ENCODE results near the gene RIMBP3C. TPM values are rescaled to one million over a fixed set of nuclear protein-coding genes. Genes with fewer than 3 reads are reported as not detected.
"Not testable (repeated sequence)": the region's sequence is repeated elsewhere in the genome, so short reads cannot be mapped to it uniquely, and the experiment has no call there.

The RIMBP3C gene, protein sequence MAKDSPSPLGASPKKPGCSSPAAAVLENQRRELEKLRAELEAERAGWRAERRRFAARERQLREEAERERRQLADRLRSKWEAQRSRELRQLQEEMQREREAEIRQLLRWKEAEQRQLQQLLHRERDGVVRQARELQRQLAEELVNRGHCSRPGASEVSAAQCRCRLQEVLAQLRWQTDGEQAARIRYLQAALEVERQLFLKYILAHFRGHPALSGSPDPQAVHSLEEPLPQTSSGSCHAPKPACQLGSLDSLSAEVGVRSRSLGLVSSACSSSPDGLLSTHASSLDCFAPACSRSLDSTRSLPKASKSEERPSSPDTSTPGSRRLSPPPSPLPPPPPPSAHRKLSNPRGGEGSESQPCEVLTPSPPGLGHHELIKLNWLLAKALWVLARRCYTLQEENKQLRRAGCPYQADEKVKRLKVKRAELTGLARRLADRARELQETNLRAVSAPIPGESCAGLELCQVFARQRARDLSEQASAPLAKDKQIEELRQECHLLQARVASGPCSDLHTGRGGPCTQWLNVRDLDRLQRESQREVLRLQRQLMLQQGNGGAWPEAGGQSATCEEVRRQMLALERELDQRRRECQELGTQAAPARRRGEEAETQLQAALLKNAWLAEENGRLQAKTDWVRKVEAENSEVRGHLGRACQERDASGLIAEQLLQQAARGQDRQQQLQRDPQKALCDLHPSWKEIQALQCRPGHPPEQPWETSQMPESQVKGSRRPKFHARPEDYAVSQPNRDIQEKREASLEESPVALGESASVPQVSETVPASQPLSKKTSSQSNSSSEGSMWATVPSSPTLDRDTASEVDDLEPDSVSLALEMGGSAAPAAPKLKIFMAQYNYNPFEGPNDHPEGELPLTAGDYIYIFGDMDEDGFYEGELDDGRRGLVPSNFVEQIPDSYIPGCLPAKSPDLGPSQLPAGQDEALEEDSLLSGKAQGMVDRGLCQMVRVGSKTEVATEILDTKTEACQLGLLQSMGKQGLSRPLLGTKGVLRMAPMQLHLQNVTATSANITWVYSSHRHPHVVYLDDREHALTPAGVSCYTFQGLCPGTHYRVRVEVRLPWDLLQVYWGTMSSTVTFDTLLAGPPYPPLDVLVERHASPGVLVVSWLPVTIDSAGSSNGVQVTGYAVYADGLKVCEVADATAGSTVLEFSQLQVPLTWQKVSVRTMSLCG (N-terminal part only)
- 0.10 TPM for polyA plus RNA-seq (2013, experiment 1 of 2)
- polyA plus RNA-seq (2013, experiment 2 of 2): not detected

DNA sequence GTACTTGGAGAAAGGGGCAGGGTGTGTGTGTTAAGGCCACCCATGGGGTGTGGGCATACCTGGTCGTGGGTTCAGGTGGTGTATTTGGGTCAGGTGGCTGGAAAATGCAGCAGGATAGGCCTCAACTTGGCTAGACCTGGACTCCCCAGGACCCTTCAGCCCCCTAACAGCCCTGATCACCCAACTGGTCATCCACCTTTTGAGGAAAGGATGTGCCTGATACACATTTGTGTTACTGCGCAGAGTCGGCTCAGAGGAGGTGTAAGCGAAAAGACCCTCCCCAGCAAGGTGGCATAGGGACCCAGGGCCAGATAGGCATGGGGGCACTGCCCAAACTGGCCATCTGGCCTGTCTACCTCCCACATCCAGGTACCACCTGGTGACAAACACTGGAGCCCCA lies at the start of gene RIMBP3C:
Gene RIMBP3C (minus strand): TSS at position 101 of the 400 bp plus-strand sequence. CDS start 485 bp downstream, outside the sequence.
- not testable (repeated sequence) for H3K4me1 ChIP-seq (ENCODE audit: insufficient read depth, low read length); H3K27me3 ChIP-seq (ENCODE audit: insufficient read depth, low read length); H3K9me3 ChIP-seq (ENCODE audit: insufficient read depth, low read depth, low read length); H3K27ac ChIP-seq (ENCODE audit: low read depth, low read length); H3K4me3 ChIP-seq (ENCODE audit: low read length); H3K36me3 ChIP-seq (ENCODE audit: insufficient read depth, low read length); H3K9ac ChIP-seq (ENCODE audit: low read depth, low read length)
- WGBS: no CpG with 5 or more reads among the region's 4 CpGs

DNA sequence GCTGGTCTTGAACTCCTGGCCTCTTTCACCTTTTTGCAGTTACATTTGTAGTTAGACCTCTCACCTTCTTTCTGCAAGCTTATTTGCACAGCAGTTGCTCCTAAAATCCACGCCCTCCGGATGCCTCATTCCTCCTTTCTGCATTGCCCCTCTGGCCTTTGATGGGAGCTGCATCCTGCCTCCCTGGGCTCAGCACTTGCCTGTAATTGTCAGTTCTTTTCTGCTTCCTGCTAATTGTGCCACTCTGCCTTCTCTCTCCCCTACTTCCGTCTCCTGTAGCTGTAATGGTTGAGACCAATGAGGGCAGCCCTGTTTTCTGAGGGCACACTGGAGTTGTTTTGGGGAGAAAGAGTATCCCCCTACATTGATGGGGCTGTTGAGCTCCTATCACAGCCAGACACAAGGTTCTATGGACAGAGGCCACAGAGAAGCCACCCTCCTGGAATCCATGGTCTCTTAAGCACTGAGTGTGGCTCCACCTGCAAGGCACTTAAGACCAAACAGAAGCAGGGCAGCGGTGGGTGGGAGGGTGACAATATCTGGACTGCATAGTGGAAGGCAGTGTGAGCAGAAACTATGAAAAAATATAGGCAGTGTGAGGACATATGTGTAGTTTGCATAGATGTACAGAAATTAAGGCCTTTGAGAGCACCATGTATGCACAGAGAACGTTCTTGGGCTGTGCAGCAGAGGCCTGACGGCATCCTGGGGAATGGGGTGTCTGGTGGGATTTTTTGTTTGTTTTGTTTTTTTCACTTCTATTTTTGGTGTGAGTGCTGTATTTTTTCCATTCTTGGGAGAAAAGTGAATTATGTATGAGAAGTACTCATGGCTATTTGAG lies 48.0 kb upstream of the RIMBP3C start:
- H3K9ac ChIP-seq (ENCODE audit: low read depth, low read length): no peak overlapping the region
- peaks cover 26% of the 10 kb centered on the region for H3K36me3 ChIP-seq (ENCODE audit: insufficient read depth, low read length)
- H3K4me1 ChIP-seq (ENCODE audit: insufficient read depth, low read length): no peaks in the 10 kb centered on the region
- no peak overlapping the region for H3K27ac ChIP-seq (ENCODE audit: low read depth, low read length)
- no peaks in the 10 kb centered on the region for H3K27me3 ChIP-seq (ENCODE audit: insufficient read depth, low read length)
- H3K9me3 ChIP-seq (ENCODE audit: insufficient read depth, low read depth, low read length): no peaks in the 10 kb centered on the region
- H3K4me3 ChIP-seq (ENCODE audit: low read length): no peak overlapping the region
- 81% methylated on average over 5 of the region's 6 CpGs for WGBS

DNA sequence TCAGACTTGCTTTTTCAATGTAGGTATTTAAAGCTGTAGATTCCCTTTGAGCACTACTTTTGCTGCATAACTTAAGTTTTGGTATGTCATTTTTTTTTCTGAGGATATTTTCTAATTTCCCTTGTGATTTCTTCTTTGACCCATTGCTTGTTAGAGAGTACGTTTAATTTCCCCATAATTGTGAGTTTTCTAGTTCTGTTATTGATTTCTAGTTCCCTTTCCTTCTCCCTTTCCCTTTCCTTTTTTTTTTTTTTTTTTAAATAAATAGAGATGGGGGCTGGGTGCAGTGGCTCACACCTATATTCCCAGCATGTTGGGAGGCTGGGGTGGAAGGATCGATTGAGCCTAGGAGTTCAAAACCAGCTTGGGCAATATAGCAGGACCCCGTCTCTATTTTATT lies 47.0 kb upstream of the RIMBP3C start:
- WGBS: 83% methylated on average over 1 of the region's 3 CpGs
- no peaks in the 10 kb centered on the region for H3K9me3 ChIP-seq (ENCODE audit: insufficient read depth, low read depth, low read length)
- no peak overlapping the region for H3K4me3 ChIP-seq (ENCODE audit: low read length)
- H3K4me1 ChIP-seq (ENCODE audit: insufficient read depth, low read length): no peaks in the 10 kb centered on the region
- peaks cover 36% of the 10 kb centered on the region for H3K36me3 ChIP-seq (ENCODE audit: insufficient read depth, low read length)
- no peaks in the 10 kb centered on the region for H3K27me3 ChIP-seq (ENCODE audit: insufficient read depth, low read length)
- no peak overlapping the region for H3K9ac ChIP-seq (ENCODE audit: low read depth, low read length)
- H3K27ac ChIP-seq (ENCODE audit: low read depth, low read length): no peak overlapping the region

DNA sequence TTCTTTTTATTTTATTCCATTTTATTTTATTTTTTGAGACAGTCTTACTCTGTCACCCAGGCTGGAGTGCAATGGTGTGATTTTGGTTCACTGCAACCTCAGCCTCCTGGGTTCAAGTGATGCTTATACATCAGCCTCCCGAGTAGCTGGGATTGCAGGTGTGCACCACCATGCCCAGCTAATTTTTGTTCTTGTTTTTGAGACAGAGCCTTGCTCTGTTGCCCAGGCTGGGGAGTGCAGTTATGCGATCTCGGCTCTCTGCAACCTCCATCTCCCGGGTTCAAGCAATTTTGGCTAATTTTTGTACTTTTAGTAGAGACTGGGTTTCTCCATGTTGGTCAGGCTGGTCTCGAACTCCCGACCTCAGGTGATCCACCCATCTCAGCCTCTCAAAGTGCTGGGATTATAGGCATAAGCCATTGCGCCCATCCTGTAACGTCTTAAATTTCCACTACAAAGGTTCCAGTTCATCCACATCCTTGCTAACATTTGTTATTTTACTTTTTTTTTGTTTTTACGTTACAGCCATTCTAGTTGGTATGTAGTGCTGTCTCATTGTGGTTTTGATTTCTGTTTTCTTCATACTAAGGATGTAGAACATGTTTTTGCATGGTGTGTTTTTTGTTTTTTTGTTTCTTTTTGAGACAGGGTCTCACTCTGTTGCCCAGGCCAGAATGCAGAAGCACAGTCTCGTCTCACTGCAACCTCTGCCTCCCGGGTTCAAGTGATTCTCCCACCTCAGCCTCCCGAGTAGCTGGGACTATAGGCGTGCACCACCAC lies 45.3 kb upstream of the RIMBP3C start:
- H3K36me3 ChIP-seq (ENCODE audit: insufficient read depth, low read length): peaks cover 47% of the 10 kb centered on the region
- H3K9ac ChIP-seq (ENCODE audit: low read depth, low read length); H3K27ac ChIP-seq (ENCODE audit: low read depth, low read length); H3K4me3 ChIP-seq (ENCODE audit: low read length); H3K27me3 ChIP-seq (ENCODE audit: insufficient read depth, low read length); H3K4me1 ChIP-seq (ENCODE audit: insufficient read depth, low read length); H3K9me3 ChIP-seq (ENCODE audit: insufficient read depth, low read depth, low read length): not testable (repeated sequence)
- 98% methylated on average over 13 of the region's 13 CpGs for WGBS

DNA sequence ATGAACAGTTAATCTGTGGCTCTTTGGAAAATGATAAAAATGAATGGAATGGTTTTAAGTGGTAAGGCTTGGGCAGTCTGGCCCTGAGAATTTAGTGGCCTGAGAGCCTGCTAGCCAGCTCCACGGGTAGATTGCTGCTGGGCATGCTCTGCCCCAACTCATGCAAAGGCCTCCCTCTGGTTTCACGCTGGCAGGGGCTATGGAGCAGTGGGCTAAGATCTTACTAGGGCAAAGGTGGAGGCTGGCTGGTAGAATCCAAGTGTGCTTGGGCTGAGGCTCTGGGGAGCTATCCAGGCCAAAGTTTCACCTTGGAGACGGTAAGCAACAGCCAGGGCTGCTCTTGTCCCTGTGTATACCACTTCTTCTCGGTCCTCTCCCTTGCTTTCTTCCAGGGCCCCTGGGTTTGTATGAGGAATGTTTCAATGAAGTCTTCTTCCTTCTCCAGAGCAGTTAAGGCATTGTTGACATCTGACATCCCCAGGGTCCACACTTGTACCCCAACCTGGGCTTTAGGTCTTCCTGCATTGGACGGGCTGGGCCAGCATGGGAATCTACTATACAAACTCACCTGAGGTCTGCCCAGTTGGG lies 43.7 kb upstream of the RIMBP3C start:
- Histone ChIP-seq H3K9ac (ENCODE audit: low read depth, low read length) (no peak overlapping the region), H3K4me3 (ENCODE audit: low read length) (no peak overlapping the region), H3K27me3 (ENCODE audit: insufficient read depth, low read length) (no peaks in the 10 kb centered on the region), H3K4me1 (ENCODE audit: insufficient read depth, low read length) (no peaks in the 10 kb centered on the region), H3K9me3 (ENCODE audit: insufficient read depth, low read depth, low read length) (no peaks in the 10 kb centered on the region), H3K36me3 (ENCODE audit: insufficient read depth, low read length) (peaks cover 47% of the 10 kb centered on the region), H3K27ac (ENCODE audit: low read depth, low read length) (no peak overlapping the region)
- WGBS: 92% methylated on average over 5 of the region's 5 CpGs

DNA sequence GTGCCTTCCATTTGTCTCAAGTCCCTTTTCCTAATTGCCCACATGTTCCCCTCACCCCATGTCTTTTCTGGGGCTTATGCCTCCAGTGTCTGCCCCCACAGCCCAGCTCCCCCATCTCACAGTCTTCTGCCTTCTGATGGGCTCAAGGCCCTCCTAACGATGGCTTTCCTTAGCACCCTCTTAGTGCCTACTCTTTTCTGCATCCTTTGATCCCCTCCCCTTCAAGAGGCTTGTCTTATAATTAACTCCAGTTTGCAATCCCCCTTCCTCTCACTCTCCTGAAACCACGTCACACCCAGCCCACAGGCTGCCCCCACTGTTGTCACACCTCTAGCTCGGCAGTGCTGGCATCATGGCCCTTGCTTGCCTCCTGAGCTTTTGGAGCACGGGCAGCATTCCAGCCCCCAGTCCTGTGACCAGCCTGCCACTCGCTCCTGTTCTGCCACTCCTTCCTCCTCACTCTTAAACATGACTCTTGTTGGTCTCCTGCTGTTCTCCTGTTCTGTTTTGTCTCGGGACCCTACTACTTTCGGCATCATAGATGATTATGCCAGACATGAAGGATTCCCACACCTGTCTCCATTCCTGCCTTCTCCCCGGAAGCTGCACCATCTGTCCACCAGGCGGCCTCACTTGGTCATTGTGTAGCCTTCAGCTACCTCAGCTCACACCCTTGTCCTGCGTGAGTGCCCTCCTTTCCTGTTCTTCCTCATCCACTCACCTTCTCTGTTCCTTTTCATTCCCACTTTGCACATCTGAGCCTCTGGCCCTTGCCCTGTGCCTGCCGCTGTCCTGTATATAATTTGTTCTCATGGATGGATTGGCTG lies 42.4 kb upstream of the RIMBP3C start:
- Histone ChIP-seq H3K4me1 (ENCODE audit: insufficient read depth, low read length) (no peaks in the 10 kb centered on the region), H3K27me3 (ENCODE audit: insufficient read depth, low read length) (no peaks in the 10 kb centered on the region), H3K9ac (ENCODE audit: low read depth, low read length) (no peak overlapping the region), H3K36me3 (ENCODE audit: insufficient read depth, low read length) (peaks cover 47% of the 10 kb centered on the region), H3K4me3 (ENCODE audit: low read length) (no peak overlapping the region), H3K9me3 (ENCODE audit: insufficient read depth, low read depth, low read length) (no peaks in the 10 kb centered on the region), H3K27ac (ENCODE audit: low read depth, low read length) (no peak overlapping the region)
- 85% methylated on average over 11 of the region's 11 CpGs for WGBS

DNA sequence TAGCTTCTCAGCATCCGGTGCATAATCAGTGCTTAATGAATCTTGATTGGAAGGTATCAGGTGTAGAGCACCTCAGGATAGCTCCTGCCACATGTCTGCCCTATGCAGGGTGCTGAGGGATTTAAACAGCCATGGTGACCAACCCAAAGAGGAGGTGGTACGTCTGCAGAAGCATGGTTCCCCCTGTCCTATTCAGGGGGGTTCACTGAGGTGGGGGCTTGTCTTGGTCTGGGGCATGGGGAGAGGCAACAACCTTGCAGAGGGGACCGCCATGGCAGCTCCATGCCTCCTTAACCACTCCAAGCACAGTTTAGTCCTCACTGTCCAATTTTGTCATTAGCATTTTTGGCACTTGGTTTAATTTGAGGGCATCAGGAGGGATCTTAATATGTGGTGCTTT lies 41.2 kb upstream of the RIMBP3C start:
- Histone ChIP-seq H3K4me3 (ENCODE audit: low read length) (no peak overlapping the region), H3K27me3 (ENCODE audit: insufficient read depth, low read length) (no peaks in the 10 kb centered on the region), H3K36me3 (ENCODE audit: insufficient read depth, low read length) (peaks cover 47% of the 10 kb centered on the region), H3K4me1 (ENCODE audit: insufficient read depth, low read length) (no peaks in the 10 kb centered on the region), H3K27ac (ENCODE audit: low read depth, low read length) (no peak overlapping the region), H3K9ac (ENCODE audit: low read depth, low read length) (no peak overlapping the region), H3K9me3 (ENCODE audit: insufficient read depth, low read depth, low read length) (no peaks in the 10 kb centered on the region)
- WGBS: 92% methylated on average over 3 of the region's 3 CpGs

DNA sequence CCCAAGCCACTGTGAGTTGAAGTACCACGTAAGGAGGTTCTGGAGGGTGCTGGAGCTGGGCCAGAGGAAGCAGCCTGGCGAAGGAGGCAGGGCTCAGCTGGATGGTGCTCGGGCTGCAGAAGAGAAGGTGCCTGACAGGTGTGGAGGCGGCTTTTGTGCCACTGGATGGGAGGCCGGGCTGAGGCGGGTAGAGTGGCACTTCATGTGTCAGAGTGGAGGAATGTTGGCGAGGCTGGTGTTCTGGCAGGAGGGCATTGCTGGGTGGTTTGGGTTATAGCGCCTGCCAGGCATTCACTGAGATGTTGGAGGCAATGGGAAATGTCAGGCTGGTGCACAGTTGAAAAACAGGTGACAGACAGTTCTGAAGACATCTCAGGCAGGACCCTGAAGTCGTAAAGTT lies 40.4 kb upstream of the RIMBP3C start:
- no peak overlapping the region for H3K9ac ChIP-seq (ENCODE audit: low read depth, low read length)
- peaks cover 43% of the 10 kb centered on the region for H3K36me3 ChIP-seq (ENCODE audit: insufficient read depth, low read length)
- H3K27ac ChIP-seq (ENCODE audit: low read depth, low read length): no peak overlapping the region
- H3K9me3 ChIP-seq (ENCODE audit: insufficient read depth, low read depth, low read length): no peaks in the 10 kb centered on the region
- no peaks in the 10 kb centered on the region for H3K4me1 ChIP-seq (ENCODE audit: insufficient read depth, low read length)
- H3K4me3 ChIP-seq (ENCODE audit: low read length): no peak overlapping the region
- no peaks in the 10 kb centered on the region for H3K27me3 ChIP-seq (ENCODE audit: insufficient read depth, low read length)
- 93% methylated on average over 9 of the region's 9 CpGs for WGBS

DNA sequence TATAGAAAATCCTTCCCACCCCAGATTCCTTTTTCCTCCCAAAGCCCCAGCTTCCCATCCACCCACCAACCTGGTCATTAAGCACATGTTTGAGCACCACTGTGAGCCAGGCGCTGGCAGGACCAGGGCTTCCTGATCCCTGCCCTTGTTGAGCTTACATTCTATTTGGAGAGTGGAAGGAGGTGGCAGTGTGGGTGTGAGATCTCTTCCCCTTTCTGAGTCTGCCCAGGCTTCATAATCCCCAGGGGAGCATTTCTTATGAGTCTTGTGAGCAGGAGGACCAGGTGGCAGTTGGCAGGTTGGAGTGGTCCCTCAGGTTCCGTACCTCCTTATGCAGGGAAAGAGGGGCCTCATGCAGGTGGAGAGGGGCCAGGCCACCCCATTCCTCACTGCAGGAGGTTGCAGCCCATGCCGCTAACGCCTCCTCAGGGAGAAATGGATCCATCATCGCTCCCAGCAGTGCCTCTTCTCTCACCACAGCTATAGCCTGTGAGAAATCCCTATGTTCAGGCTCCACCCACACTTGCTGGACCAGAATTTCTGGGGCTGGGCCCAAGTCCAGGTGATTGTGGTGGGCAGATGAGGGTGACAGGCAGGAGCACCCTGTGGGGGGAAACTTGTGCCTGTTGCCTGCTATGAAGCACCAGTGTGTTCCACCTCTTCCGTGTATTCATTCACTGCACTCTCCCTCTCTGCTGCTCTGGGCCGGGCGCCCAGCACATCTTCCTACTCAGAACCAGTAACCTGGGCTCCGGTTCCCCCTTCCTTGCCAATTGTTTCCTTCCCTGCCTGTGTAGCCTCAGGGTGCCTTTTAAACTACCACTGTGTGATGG lies 39.8 kb upstream of the RIMBP3C start:
- Histone ChIP-seq H3K9ac (ENCODE audit: low read depth, low read length) (no peak overlapping the region), H3K27ac (ENCODE audit: low read depth, low read length) (no peak overlapping the region), H3K27me3 (ENCODE audit: insufficient read depth, low read length) (no peaks in the 10 kb centered on the region), H3K4me3 (ENCODE audit: low read length) (no peak overlapping the region), H3K4me1 (ENCODE audit: insufficient read depth, low read length) (no peaks in the 10 kb centered on the region), H3K36me3 (ENCODE audit: insufficient read depth, low read length) (peaks cover 37% of the 10 kb centered on the region), H3K9me3 (ENCODE audit: insufficient read depth, low read depth, low read length) (no peaks in the 10 kb centered on the region)
- 93% methylated on average over 9 of the region's 9 CpGs for WGBS

Measured in HUES64 (cell line).